HFF-Myc (cell line): ENCODE results near the gene PTPN11.

Source experiments
- DNase-seq: peaks from one replicate; pipeline ENCODE4 v3.0.0-alpha.2; 2011; ENCODE audit warnings: low read depth; ENCODE audit errors: extremely low read depth
- H3K4me3 ChIP-seq: replicated peaks from 2 replicates; pipeline ENCODE4 v1.5.1; 2011; ENCODE audit warnings: low read depth, mild to moderate bottlenecking, control low read depth, low read length
- CTCF ChIP-seq: IDR thresholded peaks from 2 replicates; pipeline ENCODE4 v1.5.1; 2012; ENCODE audit warnings: mild to moderate bottlenecking, low read depth, low read length, control low read depth; ENCODE audit errors: missing control alignments

PTPN11 gene

GRCh38 chr12:112496496-112496895 is 77.7 kb downstream of the PTPN11 start:
- H3K4me3 ChIP-seq: no peak overlapping the region
- TF ChIP-seq CTCF: no peak
- DNase-seq: no peak

- no peak for TF ChIP-seq CTCF
- no peak for DNase-seq
- H3K4me3 ChIP-seq: no peak overlapping the region
Measured at GRCh38 chr12:112498580-112498979, 79.8 kb downstream of the PTPN11 start.

- no peak for DNase-seq
- no peak for TF ChIP-seq CTCF
- no peak overlapping the region for H3K4me3 ChIP-seq
Measured at GRCh38 chr12:112503512-112503911, 84.8 kb downstream of the PTPN11 start.

- no peak for TF ChIP-seq CTCF
- H3K4me3 ChIP-seq: no peak overlapping the region
- DNase-seq: no peak
Measured at GRCh38 chr12:112506513-112507166, 87.9 kb downstream of the PTPN11 start.

GRCh38 chr12:112513471-112513870 is 94.7 kb downstream of the PTPN11 start:
- no peak for TF ChIP-seq CTCF
- no peak for DNase-seq
- no peak overlapping the region for H3K4me3 ChIP-seq

- DNase-seq: no peak
- no peak for TF ChIP-seq CTCF
- H3K4me3 ChIP-seq: no peak overlapping the region
Measured at GRCh38 chr12:112514456-112514855, 95.7 kb downstream of the PTPN11 start.
